Measurements from ENCODE around the gene ARHGEF6.

The ARHGEF6 gene

GRCh38 chrX:136728393-136728792 is 52.3 kb downstream of the ARHGEF6 start:
- no peak for TF ChIP-seq CTCF (IDR thresholded peaks at IDR 0.05; ENCODE audit: borderline replicate concordance, control extremely low read depth, extremely low read depth, insufficient read depth, missing control alignments)
- no peak for DNase-seq (ENCODE audit: low spot score)
- in situ Hi-C loops (cut with MboI; ENCODE audit: low sequenced_read_pairs, unreplicated experiment): no loop called here

- no peak for TF ChIP-seq CTCF (IDR thresholded peaks at IDR 0.05; ENCODE audit: borderline replicate concordance, control extremely low read depth, extremely low read depth, insufficient read depth, missing control alignments)
- in situ Hi-C loops (cut with MboI; ENCODE audit: low sequenced_read_pairs, unreplicated experiment): no loop called here
- DNase-seq (ENCODE audit: low spot score): no peak
Measured at GRCh38 chrX:136725441-136726104, 55.2 kb downstream of the ARHGEF6 start.

- DNase-seq (ENCODE audit: low spot score): no peak
- no peak for TF ChIP-seq CTCF (IDR thresholded peaks at IDR 0.05; ENCODE audit: borderline replicate concordance, control extremely low read depth, extremely low read depth, insufficient read depth, missing control alignments)
- in situ Hi-C loops (cut with MboI; ENCODE audit: low sequenced_read_pairs, unreplicated experiment): no loop called here
Measured at GRCh38 chrX:136718091-136718490, 62.6 kb downstream of the ARHGEF6 start.

GRCh38 chrX:136714626-136715599 is 65.8 kb downstream of the ARHGEF6 start:
- in situ Hi-C loops (cut with MboI; ENCODE audit: low sequenced_read_pairs, unreplicated experiment): no loop called here
- peak; percentile 17 for DNase-seq (ENCODE audit: low spot score)
- no peak for TF ChIP-seq CTCF (IDR thresholded peaks at IDR 0.05; ENCODE audit: borderline replicate concordance, control extremely low read depth, extremely low read depth, insufficient read depth, missing control alignments)

GRCh38 chrX:136712650-136713310 is 68.0 kb downstream of the ARHGEF6 start:
- TF ChIP-seq CTCF (IDR thresholded peaks at IDR 0.05; ENCODE audit: borderline replicate concordance, control extremely low read depth, extremely low read depth, insufficient read depth, missing control alignments): no peak
- no peak for DNase-seq (ENCODE audit: low spot score)
- in situ Hi-C loops (cut with MboI; ENCODE audit: low sequenced_read_pairs, unreplicated experiment): no loop called here

GRCh38 chrX:136711147-136711546 is 69.6 kb downstream of the ARHGEF6 start:
- TF ChIP-seq CTCF (IDR thresholded peaks at IDR 0.05; ENCODE audit: borderline replicate concordance, control extremely low read depth, extremely low read depth, insufficient read depth, missing control alignments): peak; percentile 29
- DNase-seq (ENCODE audit: low spot score): no peak
- in situ Hi-C loops (cut with MboI; ENCODE audit: low sequenced_read_pairs, unreplicated experiment): no loop called here
